Measurements from ENCODE around the gene KRT26.

KRT26 gene

DNA sequence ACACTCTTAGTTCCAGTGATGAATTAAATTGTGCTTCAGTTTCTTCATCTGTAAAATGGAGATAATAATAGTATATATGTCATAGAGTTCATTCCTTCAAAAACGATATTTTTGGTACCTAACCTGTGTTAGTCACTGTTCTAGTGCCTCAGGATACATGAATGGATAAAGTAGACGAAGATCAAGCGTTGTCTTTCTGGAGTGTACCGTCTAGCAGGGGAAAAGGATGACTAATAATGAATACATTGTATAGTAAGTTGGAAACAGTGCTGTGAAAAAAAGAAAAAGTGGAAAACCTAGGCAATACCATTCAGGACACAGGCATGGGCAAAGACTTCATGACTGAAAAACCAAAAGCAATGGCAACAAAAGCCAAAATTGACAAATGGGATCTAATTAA is 41.8 kb upstream of the KRT26 start:
- Histone ChIP-seq H3K27ac (ENCODE audit: low read length) (no peak overlapping the region), H3K36me3 (ENCODE audit: control insufficient read depth in 2 of 2, insufficient read depth in 2 of 2, low read length in 2 of 2) (no peaks in the 10 kb centered on the region), H3K27me3 (ENCODE audit: control insufficient read depth in 1 of 2, insufficient read depth in 2 of 2, low read length in 2 of 2) (peaks cover 4% of the 10 kb centered on the region in 2 donors), H3K9me3 (ENCODE audit: control insufficient read depth in 2 of 2, low read length in 2 of 2) (no peaks in the 10 kb centered on the region), H3K4me1 (ENCODE audit: control insufficient read depth, insufficient read depth, low read length) (no peaks in the 10 kb centered on the region), H3K4me3 (ENCODE audit: low read length in 2 of 2) (no peak overlapping the region), H3K9ac (ENCODE audit: low read length in 2 of 2) (no peak overlapping the region)

DNA sequence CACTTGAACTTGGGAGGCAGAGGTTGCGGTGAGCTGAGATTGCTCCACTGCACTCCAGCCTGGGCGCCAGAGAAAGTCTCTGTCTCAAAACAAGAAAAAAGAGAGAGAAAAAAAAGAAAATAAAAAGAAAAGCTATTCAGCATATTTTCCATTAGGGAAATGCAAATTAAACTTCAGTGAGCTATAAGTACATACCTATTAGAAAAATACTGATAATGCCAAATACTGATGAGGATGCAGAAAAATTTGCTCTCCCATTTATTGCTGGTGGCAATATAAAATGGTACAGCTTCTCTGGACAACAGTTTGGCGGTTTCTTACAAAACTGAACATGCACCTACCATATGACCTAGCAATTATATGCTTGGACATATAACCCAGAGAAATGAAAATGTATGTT is 40.6 kb upstream of the KRT26 start:
- Histone ChIP-seq H3K36me3 (ENCODE audit: control insufficient read depth in 2 of 2, insufficient read depth in 2 of 2, low read length in 2 of 2) (no peaks in the 10 kb centered on the region), H3K9me3 (ENCODE audit: control insufficient read depth in 2 of 2, low read length in 2 of 2) (no peaks in the 10 kb centered on the region), H3K4me3 (ENCODE audit: low read length in 2 of 2) (no peak overlapping the region), H3K27ac (ENCODE audit: low read length) (no peak overlapping the region), H3K4me1 (ENCODE audit: control insufficient read depth, insufficient read depth, low read length) (no peaks in the 10 kb centered on the region), H3K9ac (ENCODE audit: low read length in 2 of 2) (no peak overlapping the region), H3K27me3 (ENCODE audit: control insufficient read depth in 1 of 2, insufficient read depth in 2 of 2, low read length in 2 of 2) (peaks cover 4% of the 10 kb centered on the region in 2 donors)

DNA sequence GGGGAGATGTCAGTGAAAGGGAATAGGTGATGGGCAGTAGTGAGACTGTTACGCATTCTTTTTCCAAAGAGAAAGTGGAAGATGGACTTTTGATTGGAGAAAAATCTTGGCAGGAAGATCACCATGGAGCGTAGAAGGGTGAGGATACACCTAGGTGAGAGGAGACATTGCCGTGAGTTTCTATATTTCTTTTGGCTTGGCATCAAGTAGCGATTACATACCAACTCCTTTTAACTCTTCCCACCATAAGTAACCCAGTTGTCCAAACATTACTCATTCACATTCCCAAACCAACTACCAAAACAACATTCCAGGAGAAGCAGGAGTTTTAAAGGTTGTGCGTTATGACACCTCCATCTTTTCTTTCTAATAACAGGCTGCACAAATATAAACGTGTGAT is 38.5 kb upstream of the KRT26 start:
- Histone ChIP-seq H3K9me3 (ENCODE audit: control insufficient read depth in 2 of 2, low read length in 2 of 2) (no peaks in the 10 kb centered on the region), H3K4me3 (ENCODE audit: low read length in 2 of 2) (no peak overlapping the region), H3K4me1 (ENCODE audit: control insufficient read depth, insufficient read depth, low read length) (no peaks in the 10 kb centered on the region), H3K27ac (ENCODE audit: low read length) (no peak overlapping the region), H3K27me3 (ENCODE audit: control insufficient read depth in 1 of 2, insufficient read depth in 2 of 2, low read length in 2 of 2) (peaks cover 4 to 8% of the 10 kb centered on the region in 2 donors), H3K9ac (ENCODE audit: low read length in 2 of 2) (no peak overlapping the region), H3K36me3 (ENCODE audit: control insufficient read depth in 2 of 2, insufficient read depth in 2 of 2, low read length in 2 of 2) (no peaks in the 10 kb centered on the region)

DNA sequence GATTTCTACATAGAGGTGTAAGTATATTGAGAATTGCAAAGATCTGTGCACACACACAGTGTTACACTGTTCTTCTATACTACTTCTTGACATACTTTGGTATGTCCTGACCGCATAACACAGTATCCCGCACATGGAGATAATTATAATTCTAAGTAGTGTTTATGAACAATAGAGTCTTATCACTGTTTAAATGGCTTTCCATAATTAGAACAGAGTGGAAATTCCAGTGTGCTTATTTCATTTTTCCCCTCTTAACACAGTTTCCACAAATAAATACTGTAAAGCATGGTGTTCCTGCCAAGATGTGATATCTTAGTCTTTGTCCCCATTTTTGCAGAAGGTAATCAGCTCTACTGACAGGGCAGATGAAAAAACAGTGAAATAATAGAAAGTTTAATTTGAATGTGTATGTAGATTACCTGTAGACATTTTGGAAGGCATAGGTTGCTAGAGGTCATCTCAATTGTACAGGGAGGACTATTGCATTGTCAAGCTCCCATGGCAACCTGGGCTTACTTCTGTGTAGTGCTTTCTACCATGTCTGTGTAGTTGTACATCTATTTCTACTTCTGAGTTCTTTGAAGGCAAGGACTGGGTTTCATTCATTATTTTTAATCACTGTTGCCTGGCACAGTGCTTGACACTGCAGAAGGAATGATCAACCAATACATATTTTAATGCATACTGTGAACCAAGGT is 37.9 kb upstream of the KRT26 start:
- peaks cover 4 to 11% of the 10 kb centered on the region in 2 donors for H3K27me3 ChIP-seq (ENCODE audit: control insufficient read depth in 1 of 2, insufficient read depth in 2 of 2, low read length in 2 of 2)
- no peak overlapping the region for H3K27ac ChIP-seq (ENCODE audit: low read length)
- H3K4me3 ChIP-seq (ENCODE audit: low read length in 2 of 2): no peak overlapping the region
- no peak overlapping the region for H3K9ac ChIP-seq (ENCODE audit: low read length in 2 of 2)
- no peaks in the 10 kb centered on the region for H3K36me3 ChIP-seq (ENCODE audit: control insufficient read depth in 2 of 2, insufficient read depth in 2 of 2, low read length in 2 of 2)
- no peaks in the 10 kb centered on the region for H3K4me1 ChIP-seq (ENCODE audit: control insufficient read depth, insufficient read depth, low read length)
- H3K9me3 ChIP-seq (ENCODE audit: control insufficient read depth in 2 of 2, low read length in 2 of 2): no peaks in the 10 kb centered on the region

DNA sequence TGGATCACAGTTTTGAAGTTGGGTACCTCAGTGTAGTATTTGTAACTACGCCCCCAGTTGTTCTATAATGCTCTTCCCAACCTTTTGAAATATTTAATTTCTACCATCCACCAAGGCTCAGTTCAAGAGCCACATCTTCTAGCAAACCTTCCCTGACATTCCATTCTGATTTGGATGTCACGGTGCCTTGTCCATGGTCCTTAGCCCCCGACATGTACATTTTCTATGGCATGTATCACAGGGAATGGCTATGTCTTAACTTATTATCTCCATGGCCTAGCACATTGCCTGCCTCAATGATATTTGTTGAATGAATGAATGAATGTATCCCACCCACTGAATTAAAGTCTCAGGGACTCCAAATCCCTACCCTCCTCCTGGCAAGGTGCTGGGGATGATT is 34.1 kb upstream of the KRT26 start:
- Histone ChIP-seq H3K4me3 (ENCODE audit: low read length in 2 of 2) (no peak overlapping the region), H3K9ac (ENCODE audit: low read length in 2 of 2) (no peak overlapping the region), H3K36me3 (ENCODE audit: control insufficient read depth in 2 of 2, insufficient read depth in 2 of 2, low read length in 2 of 2) (no peaks in the 10 kb centered on the region), H3K27me3 (ENCODE audit: control insufficient read depth in 1 of 2, insufficient read depth in 2 of 2, low read length in 2 of 2) (peaks cover 9 to 20% of the 10 kb centered on the region in 2 donors), H3K4me1 (ENCODE audit: control insufficient read depth, insufficient read depth, low read length) (no peaks in the 10 kb centered on the region), H3K9me3 (ENCODE audit: control insufficient read depth in 2 of 2, low read length in 2 of 2) (no peaks in the 10 kb centered on the region), H3K27ac (ENCODE audit: low read length) (no peak overlapping the region)

DNA sequence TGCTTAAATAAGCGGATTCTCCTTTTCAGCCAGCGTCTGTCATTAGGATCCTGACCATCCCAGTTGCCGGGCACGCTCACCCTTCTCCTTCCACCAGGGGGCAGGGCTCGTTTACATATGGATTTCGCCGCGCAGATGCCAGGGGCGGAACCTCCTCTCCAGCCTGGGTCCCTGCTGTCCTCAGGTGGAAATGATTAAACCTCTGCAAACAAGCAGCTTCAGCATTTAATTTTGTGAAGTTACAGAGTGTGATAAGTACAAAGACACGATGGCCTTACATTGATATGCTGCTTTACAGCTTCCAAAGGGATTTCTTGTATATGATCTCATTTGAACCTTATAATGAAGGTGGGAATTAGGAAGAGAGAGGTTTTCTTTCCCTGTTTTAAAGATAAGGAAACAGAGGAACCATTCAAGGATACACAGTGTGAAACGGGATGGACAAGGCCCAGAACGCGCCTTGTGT is 31.6 kb upstream of the KRT26 start:
- Histone ChIP-seq H3K4me3 (ENCODE audit: low read length in 2 of 2) (no peak overlapping the region), H3K36me3 (ENCODE audit: control insufficient read depth in 2 of 2, insufficient read depth in 2 of 2, low read length in 2 of 2) (no peaks in the 10 kb centered on the region), H3K27ac (ENCODE audit: low read length) (no peak overlapping the region), H3K27me3 (ENCODE audit: control insufficient read depth in 1 of 2, insufficient read depth in 2 of 2, low read length in 2 of 2) (peaks cover 17 to 18% of the 10 kb centered on the region in 2 donors), H3K9me3 (ENCODE audit: control insufficient read depth in 2 of 2, low read length in 2 of 2) (no peaks in the 10 kb centered on the region), H3K4me1 (ENCODE audit: control insufficient read depth, insufficient read depth, low read length) (no peaks in the 10 kb centered on the region), H3K9ac (ENCODE audit: low read length in 2 of 2) (no peak overlapping the region)

DNA sequence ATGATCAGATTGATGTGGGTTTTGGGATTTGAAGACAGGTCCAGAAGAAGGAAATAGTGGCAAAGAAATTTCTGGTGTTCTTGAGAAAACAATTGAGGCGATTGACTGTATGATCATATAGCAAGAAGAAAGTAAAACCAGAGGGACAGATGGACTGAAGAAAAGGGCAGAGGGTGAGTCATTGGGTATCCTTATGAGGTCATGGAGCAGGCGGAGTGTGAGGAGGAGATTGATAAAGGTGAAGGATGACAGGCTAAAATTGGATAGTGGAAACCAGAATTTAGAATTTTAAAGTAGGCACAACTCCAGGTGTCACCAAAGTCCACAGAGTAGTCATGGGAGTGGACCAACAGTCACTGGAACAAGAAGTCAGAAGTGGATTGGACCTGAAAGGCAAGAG is 29.2 kb upstream of the KRT26 start:
- Histone ChIP-seq H3K27ac (ENCODE audit: low read length) (no peak overlapping the region), H3K36me3 (ENCODE audit: control insufficient read depth in 2 of 2, insufficient read depth in 2 of 2, low read length in 2 of 2) (no peaks in the 10 kb centered on the region), H3K4me3 (ENCODE audit: low read length in 2 of 2) (no peak overlapping the region), H3K9ac (ENCODE audit: low read length in 2 of 2) (no peak overlapping the region), H3K4me1 (ENCODE audit: control insufficient read depth, insufficient read depth, low read length) (no peaks in the 10 kb centered on the region), H3K9me3 (ENCODE audit: control insufficient read depth in 2 of 2, low read length in 2 of 2) (no peaks in the 10 kb centered on the region), H3K27me3 (ENCODE audit: control insufficient read depth in 1 of 2, insufficient read depth in 2 of 2, low read length in 2 of 2) (peaks cover 20 to 27% of the 10 kb centered on the region in 2 donors)

DNA sequence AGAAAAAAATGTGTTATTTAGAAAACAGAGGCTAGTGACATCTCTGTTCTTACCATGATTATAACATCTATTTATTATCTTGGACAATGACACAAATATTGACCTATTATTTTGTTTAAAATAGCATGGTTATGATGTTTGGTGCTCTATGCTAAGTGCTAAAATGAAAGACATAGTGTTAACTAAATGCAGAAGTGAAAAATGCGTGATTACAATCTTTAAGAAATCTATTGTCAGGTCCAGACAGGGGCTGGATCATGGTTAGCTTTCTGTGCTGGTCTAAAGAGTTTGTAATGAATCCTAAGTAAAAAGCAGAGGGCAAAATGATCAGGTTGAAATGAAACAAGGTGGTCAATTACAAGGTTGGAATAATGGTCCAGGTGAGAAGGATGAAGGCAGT is 28.4 kb upstream of the KRT26 start:
- no peaks in the 10 kb centered on the region for H3K36me3 ChIP-seq (ENCODE audit: control insufficient read depth in 2 of 2, insufficient read depth in 2 of 2, low read length in 2 of 2)
- H3K4me1 ChIP-seq (ENCODE audit: control insufficient read depth, insufficient read depth, low read length): no peaks in the 10 kb centered on the region
- no peak overlapping the region for H3K9ac ChIP-seq (ENCODE audit: low read length in 2 of 2)
- H3K9me3 ChIP-seq (ENCODE audit: control insufficient read depth in 2 of 2, low read length in 2 of 2): no peaks in the 10 kb centered on the region
- no peak overlapping the region for H3K27ac ChIP-seq (ENCODE audit: low read length)
- H3K4me3 ChIP-seq (ENCODE audit: low read length in 2 of 2): no peak overlapping the region
- H3K27me3 ChIP-seq (ENCODE audit: control insufficient read depth in 1 of 2, insufficient read depth in 2 of 2, low read length in 2 of 2): peaks cover 25 to 28% of the 10 kb centered on the region in 2 donors

DNA sequence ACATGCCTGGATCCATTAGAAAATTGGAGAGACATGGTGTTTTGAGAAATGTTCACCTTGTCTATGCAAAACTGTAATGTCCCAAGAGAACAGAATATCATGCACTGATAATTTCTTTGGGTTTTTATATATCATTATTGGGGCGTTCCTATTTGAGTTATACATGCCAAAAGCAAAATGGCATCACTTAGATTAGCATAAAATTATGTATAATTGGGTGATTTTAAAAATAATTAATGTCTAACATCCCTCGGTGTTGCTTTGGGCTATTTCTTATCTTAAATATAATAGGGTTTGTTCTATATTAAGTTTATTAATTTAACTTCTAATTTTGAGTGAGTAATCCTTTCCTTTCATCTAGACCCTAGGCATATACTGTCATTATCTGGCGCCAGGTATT is 27.9 kb upstream of the KRT26 start, which contains the start of gene KRT28:
TSS of gene KRT28 (minus strand) at position 101 of the 400 bp plus-strand sequence. CDS start at position 35, 66 bp downstream.
- no peak within 1 kb of the TSS for H3K4me3 ChIP-seq (ENCODE audit: low read length in 2 of 2)
- H3K27me3 ChIP-seq (ENCODE audit: control insufficient read depth in 1 of 2, insufficient read depth in 2 of 2, low read length in 2 of 2): peaks cover 22 to 28% of the 10 kb centered on the region in 2 donors
- H3K27ac ChIP-seq (ENCODE audit: low read length): no peak within 1 kb of the TSS
- no peaks in the 10 kb centered on the region for H3K4me1 ChIP-seq (ENCODE audit: control insufficient read depth, insufficient read depth, low read length)
- no peaks in the 10 kb centered on the region for H3K9me3 ChIP-seq (ENCODE audit: control insufficient read depth in 2 of 2, low read length in 2 of 2)
- no peaks in the 10 kb centered on the region for H3K36me3 ChIP-seq (ENCODE audit: control insufficient read depth in 2 of 2, insufficient read depth in 2 of 2, low read length in 2 of 2)
- no peak within 1 kb of the TSS for H3K9ac ChIP-seq (ENCODE audit: low read length in 2 of 2)

DNA sequence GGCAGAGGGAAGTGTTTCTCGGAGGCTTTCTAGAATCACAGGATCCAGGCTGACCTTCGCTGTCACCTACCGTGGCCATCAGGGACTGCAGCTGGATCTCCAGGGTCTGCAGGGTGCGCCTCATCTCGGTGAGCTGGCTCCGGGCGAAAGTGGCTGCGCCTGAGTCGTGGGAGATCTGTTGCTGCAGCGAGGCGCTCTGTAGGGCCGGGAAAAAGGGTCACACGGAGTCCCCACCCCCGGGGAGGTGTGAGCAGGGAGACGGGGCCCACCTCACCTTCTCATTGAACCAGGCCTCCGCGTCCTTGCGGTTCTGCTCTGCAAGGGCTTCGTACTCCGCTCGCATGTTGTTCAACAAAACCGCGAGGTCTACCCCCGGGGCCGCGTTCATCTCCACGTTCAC is 24.8 kb upstream of the KRT26 start:
- no peaks in the 10 kb centered on the region for H3K4me1 ChIP-seq (ENCODE audit: control insufficient read depth, insufficient read depth, low read length)
- no peak overlapping the region for H3K27ac ChIP-seq (ENCODE audit: low read length)
- H3K36me3 ChIP-seq (ENCODE audit: control insufficient read depth in 2 of 2, insufficient read depth in 2 of 2, low read length in 2 of 2): no peaks in the 10 kb centered on the region
- H3K9me3 ChIP-seq (ENCODE audit: control insufficient read depth in 2 of 2, low read length in 2 of 2): no peaks in the 10 kb centered on the region
- no peak overlapping the region for H3K9ac ChIP-seq (ENCODE audit: low read length in 2 of 2)
- peaks cover 19 to 23% of the 10 kb centered on the region in 2 donors for H3K27me3 ChIP-seq (ENCODE audit: control insufficient read depth in 1 of 2, insufficient read depth in 2 of 2, low read length in 2 of 2)
- H3K4me3 ChIP-seq (ENCODE audit: low read length in 2 of 2): no peak overlapping the region

DNA sequence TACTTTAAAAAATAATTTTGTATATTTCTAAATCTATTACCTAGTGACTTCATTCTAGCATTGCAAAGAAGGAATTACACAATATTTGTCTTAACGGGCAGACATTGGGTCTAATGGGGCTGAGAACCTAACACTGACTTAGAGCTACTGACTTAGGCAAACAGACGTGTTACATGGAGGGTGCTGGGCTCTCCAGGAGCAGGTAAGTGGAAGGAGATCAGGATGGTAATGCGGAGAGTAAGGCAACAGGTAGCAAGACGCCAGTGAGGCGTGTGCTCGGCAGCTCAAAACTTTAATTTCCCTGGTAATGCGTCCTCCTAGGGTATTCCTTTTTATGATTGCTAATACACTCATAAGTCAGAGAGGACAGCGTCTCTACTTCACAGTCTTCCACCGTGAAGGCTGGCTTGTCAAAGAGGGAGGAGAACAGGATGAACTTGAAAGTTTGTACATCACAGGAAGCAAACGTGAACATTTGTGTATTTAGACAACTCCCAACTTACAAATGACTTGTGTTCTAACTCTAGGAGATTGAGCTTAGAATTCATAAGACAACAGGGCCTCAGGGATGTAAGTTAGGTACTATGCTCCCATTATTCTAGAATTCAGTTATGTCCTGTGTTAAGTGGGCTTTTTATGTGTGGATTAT is 23.1 kb upstream of the KRT26 start:
- H3K4me3 ChIP-seq (ENCODE audit: low read length in 2 of 2): no peak overlapping the region
- H3K27me3 ChIP-seq (ENCODE audit: control insufficient read depth in 1 of 2, insufficient read depth in 2 of 2, low read length in 2 of 2): peaks cover 13 to 16% of the 10 kb centered on the region in 2 donors
- no peak overlapping the region for H3K27ac ChIP-seq (ENCODE audit: low read length)
- H3K4me1 ChIP-seq (ENCODE audit: control insufficient read depth, insufficient read depth, low read length): no peaks in the 10 kb centered on the region
- H3K9me3 ChIP-seq (ENCODE audit: control insufficient read depth in 2 of 2, low read length in 2 of 2): no peaks in the 10 kb centered on the region
- no peaks in the 10 kb centered on the region for H3K36me3 ChIP-seq (ENCODE audit: control insufficient read depth in 2 of 2, insufficient read depth in 2 of 2, low read length in 2 of 2)
- H3K9ac ChIP-seq (ENCODE audit: low read length in 2 of 2): no peak overlapping the region
